Measurements from ENCODE around the gene TIPARP. TPM values are rescaled to one million over a fixed set of nuclear protein-coding genes. Genes with fewer than 3 reads are reported as not detected.
A peak's percentile ranks its signal among the peaks of the same experiment; 100 is the strongest.

The TIPARP gene
- total RNA-seq, 2 experiments from 2014 or later, result 10.0 to 13.4 TPM

- H3K9me2 ChIP-seq (ENCODE audit: insufficient read depth, low read length), result no peaks in the 10 kb centered on the region
- no peak for DNase-seq (ENCODE audit: low spot score)
- CTCF ChIA-PET (ENCODE audit: unreplicated experiment), result no interaction called here
- no TSS peak for BruUV-seq (replicated peaks)
- peak overlapping the region; percentile 35; the same call in 1 of the 2 replicates for H3K4me2 ChIP-seq (ENCODE audit: low read length)
- no peak overlapping the region for H2AFZ ChIP-seq (ENCODE audit: low read length)
- peaks cover 87% of the 10 kb centered on the region for H4K20me1 ChIP-seq (ENCODE audit: insufficient read depth, low read length)
- no peaks in the 10 kb centered on the region for H3K9me3 ChIP-seq (ENCODE audit: low read length)
- H3K36me3 ChIP-seq (ENCODE audit: insufficient read depth, low read length), result peaks cover 52% of the 10 kb centered on the region
- no peak overlapping the region for H3K4me3 ChIP-seq (ENCODE audit: low read depth, low read length, poor library complexity, severe bottlenecking)
- no peak overlapping the region for H3K27ac ChIP-seq (ENCODE audit: low read depth, low read length, poor library complexity, severe bottlenecking)
- TF ChIP-seq EZH2phosphoT487 (IDR thresholded peaks at IDR 0.05; ENCODE audit: borderline replicate concordance, low read depth, low read length), result no peak
- TF ChIP-seq, protein P1, sequence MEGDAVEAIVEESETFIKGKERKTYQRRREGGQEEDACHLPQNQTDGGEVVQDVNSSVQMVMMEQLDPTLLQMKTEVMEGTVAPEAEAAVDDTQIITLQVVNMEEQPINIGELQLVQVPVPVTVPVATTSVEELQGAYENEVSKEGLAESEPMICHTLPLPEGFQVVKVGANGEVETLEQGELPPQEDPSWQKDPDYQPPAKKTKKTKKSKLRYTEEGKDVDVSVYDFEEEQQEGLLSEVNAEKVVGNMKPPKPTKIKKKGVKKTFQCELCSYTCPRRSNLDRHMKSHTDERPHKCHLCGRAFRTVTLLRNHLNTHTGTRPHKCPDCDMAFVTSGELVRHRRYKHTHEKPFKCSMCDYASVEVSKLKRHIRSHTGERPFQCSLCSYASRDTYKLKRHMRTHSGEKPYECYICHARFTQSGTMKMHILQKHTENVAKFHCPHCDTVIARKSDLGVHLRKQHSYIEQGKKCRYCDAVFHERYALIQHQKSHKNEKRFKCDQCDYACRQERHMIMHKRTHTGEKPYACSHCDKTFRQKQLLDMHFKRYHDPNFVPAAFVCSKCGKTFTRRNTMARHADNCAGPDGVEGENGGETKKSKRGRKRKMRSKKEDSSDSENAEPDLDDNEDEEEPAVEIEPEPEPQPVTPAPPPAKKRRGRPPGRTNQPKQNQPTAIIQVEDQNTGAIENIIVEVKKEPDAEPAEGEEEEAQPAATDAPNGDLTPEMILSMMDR (conservative IDR thresholded peaks at IDR 0.05; ENCODE audit: low read length), result no peak
- peaks cover 100% of the 10 kb centered on the region for H3K79me2 ChIP-seq (ENCODE audit: insufficient read depth, low read depth, low read length)
- POLR2A ChIA-PET, result interaction anchor here (0.6 to 1.6 kb wide), 11 partner anchors 9 to 492 kb away, joined by 3 to 5 read pairs (median 4); no protein-coding TSS in a partner anchor
- peaks cover 86% of the 10 kb centered on the region for H3K4me1 ChIP-seq (ENCODE audit: insufficient read depth, low read length, poor library complexity, severe bottlenecking)
- intact Hi-C loops (cut with micrococcal nuclease; ENCODE audit: unreplicated experiment), result no loop called here
Observed at GRCh38 chr3:156682963-156683362, 8.6 kb downstream of the TIPARP start.

GRCh38 chr3:156685198-156685597 is 10.8 kb downstream of the TIPARP start:
- no TSS peak for BruUV-seq (replicated peaks)
- no peaks in the 10 kb centered on the region for H3K9me2 ChIP-seq (ENCODE audit: insufficient read depth, low read length)
- intact Hi-C loops (cut with micrococcal nuclease; ENCODE audit: unreplicated experiment), result no loop called here

GRCh38 chr3:156685752-156686151 is 11.4 kb downstream of the TIPARP start:
- DNase-seq (ENCODE audit: low spot score), result peak; percentile 43
- intact Hi-C loops (cut with micrococcal nuclease; ENCODE audit: unreplicated experiment), result no loop called here
- TF ChIP-seq, protein P1 (conservative IDR thresholded peaks at IDR 0.05; ENCODE audit: low read length), result no peak
- TF ChIP-seq EZH2phosphoT487 (IDR thresholded peaks at IDR 0.05; ENCODE audit: borderline replicate concordance, low read depth, low read length), result no peak
- Histone ChIP-seq H3K9me2 (ENCODE audit: insufficient read depth, low read length) (no peaks in the 10 kb centered on the region), H3K79me2 (ENCODE audit: insufficient read depth, low read depth, low read length) (peaks cover 95% of the 10 kb centered on the region), H3K4me1 (ENCODE audit: insufficient read depth, low read length, poor library complexity, severe bottlenecking) (peaks cover 60% of the 10 kb centered on the region), H3K4me3 (ENCODE audit: low read depth, low read length, poor library complexity, severe bottlenecking) (peak overlapping the region; percentile 13), H3K9me3 (ENCODE audit: low read length) (no peaks in the 10 kb centered on the region), H2AFZ (ENCODE audit: low read length) (no peak overlapping the region), H3K4me2 (ENCODE audit: low read length) (peak overlapping the region; percentile 50), H3K27ac (ENCODE audit: low read depth, low read length, poor library complexity, severe bottlenecking) (no peak overlapping the region), H4K20me1 (ENCODE audit: insufficient read depth, low read length) (peaks cover 65% of the 10 kb centered on the region), H3K36me3 (ENCODE audit: insufficient read depth, low read length) (peaks cover 25% of the 10 kb centered on the region)
- no TSS peak for BruUV-seq (replicated peaks)
- ChIA-PET CTCF (ENCODE audit: unreplicated experiment) (no interaction called here), POLR2A (interaction anchor here (0.5 to 1.7 kb wide), 8 partner anchors 10 to 848 kb away, joined by 3 to 9 read pairs (median 4); no protein-coding TSS in a partner anchor)

More at GRCh38 chr3:156685198-156685597, 10.8 kb downstream of the TIPARP start:
- Histone ChIP-seq H3K4me3 (ENCODE audit: low read depth, low read length, poor library complexity, severe bottlenecking) (no peak overlapping the region), H3K27ac (ENCODE audit: low read depth, low read length, poor library complexity, severe bottlenecking) (no peak overlapping the region), H3K79me2 (ENCODE audit: insufficient read depth, low read depth, low read length) (peaks cover 96% of the 10 kb centered on the region), H4K20me1 (ENCODE audit: insufficient read depth, low read length) (peaks cover 71% of the 10 kb centered on the region), H2AFZ (ENCODE audit: low read length) (no peak overlapping the region), H3K4me1 (ENCODE audit: insufficient read depth, low read length, poor library complexity, severe bottlenecking) (peaks cover 65% of the 10 kb centered on the region), H3K36me3 (ENCODE audit: insufficient read depth, low read length) (peaks cover 30% of the 10 kb centered on the region), H3K9me3 (ENCODE audit: low read length) (no peaks in the 10 kb centered on the region), H3K4me2 (ENCODE audit: low read length) (peak overlapping the region; percentile 50)
- ChIA-PET POLR2A (interaction anchor here (1.0 to 1.7 kb wide), 6 partner anchors 9 to 489 kb away, joined by 3 to 9 read pairs (median 4); no protein-coding TSS in a partner anchor), CTCF (ENCODE audit: unreplicated experiment) (no interaction called here)
- TF ChIP-seq, protein P1 (conservative IDR thresholded peaks at IDR 0.05; ENCODE audit: low read length), result no peak
- no peak for TF ChIP-seq EZH2phosphoT487 (IDR thresholded peaks at IDR 0.05; ENCODE audit: borderline replicate concordance, low read depth, low read length)
- no peak for DNase-seq (ENCODE audit: low spot score)

Measured in OCI-LY7 (cell line).